ENCODE data around the gene C22orf42. TPM values are rescaled to one million over a fixed set of nuclear protein-coding genes. Genes with fewer than 3 reads are reported as not detected.
"Not testable (repeated sequence)": the region's sequence is repeated elsewhere in the genome, so short reads cannot be mapped to it uniquely, and the experiment has no call there.

C22orf42 gene
- total RNA-seq, 4 donors from 2014 or later = not detected

DNA sequence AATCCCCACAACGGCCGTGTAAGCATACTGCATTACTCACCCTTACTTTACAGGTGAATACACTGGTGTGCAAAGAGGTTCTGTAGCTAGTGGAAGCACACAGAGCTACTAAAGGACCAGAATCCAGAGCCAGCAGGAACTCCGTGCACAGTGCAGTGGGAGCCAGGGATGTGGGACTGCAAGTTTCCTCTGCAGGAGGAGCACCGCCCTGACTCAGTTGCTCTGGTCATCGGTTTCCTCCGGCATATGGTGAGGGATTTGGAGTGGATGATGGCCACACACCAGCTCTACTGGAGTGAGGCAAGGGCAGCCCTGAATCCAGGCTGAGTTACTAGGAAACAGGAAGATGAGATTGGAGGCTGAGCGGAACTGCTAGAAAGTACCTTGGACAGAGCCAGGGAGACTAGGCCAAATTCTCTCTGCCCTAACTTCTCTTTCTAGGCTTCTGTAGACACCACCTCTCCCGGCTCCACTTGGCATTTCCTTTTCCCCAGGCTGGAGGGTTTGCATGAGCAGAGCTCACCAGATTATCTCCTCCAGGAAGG lies 18.2 kb upstream of the C22orf42 start:
- TF ChIP-seq, protein P1, sequence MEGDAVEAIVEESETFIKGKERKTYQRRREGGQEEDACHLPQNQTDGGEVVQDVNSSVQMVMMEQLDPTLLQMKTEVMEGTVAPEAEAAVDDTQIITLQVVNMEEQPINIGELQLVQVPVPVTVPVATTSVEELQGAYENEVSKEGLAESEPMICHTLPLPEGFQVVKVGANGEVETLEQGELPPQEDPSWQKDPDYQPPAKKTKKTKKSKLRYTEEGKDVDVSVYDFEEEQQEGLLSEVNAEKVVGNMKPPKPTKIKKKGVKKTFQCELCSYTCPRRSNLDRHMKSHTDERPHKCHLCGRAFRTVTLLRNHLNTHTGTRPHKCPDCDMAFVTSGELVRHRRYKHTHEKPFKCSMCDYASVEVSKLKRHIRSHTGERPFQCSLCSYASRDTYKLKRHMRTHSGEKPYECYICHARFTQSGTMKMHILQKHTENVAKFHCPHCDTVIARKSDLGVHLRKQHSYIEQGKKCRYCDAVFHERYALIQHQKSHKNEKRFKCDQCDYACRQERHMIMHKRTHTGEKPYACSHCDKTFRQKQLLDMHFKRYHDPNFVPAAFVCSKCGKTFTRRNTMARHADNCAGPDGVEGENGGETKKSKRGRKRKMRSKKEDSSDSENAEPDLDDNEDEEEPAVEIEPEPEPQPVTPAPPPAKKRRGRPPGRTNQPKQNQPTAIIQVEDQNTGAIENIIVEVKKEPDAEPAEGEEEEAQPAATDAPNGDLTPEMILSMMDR (IDR thresholded peaks at IDR 0.05) = no peak
- ATAC-seq (ENCODE audit: low FRiP score) (no peak), DNase-seq (ENCODE audit: low spot score) (no peak)

DNA sequence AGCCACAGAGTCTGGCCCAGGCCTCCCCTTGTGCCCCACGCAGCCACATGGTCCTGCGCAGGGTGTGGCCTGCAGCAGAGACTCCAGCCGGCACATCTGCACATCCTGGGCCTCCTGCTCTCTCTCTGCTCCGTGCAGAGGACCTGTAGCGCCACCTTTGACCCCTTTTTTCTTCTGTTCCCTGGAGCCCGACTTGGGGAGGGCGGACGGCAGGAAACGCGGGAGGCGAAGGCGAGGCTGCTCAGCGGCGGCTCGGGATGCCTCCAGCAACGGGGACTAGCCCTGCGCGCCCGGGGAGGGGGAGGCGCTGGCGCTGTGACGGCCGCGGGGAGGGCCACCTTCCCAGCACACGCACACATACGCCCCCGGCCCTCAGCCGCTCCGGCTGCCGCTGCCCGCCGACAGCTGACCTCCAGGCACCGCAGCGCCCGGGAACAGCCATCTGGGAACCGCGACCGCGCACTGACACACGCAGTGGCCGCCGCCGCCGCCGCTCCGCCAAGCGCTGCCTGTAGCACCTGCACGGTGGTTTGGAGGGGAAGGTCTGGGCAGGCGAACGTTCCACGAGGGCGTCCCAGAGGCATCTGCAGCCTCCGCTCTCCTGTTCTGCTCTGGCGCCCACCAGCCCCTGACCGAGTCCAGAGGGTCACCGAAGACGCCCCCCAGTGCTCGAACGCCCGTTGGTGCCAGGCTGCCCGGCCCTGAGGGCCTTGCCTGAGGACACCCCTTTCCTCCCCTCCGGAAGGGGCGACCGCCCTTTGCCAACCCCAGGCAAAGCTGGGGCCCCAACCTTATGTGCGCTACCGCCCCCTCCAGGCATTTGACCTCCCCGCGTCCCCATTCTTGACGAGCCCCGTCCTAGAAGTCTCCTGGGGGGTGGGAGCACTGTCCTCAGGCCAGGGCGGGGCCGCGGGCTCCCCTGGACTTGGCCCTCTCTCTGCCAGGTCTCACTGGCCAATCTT lies 16.9 kb upstream of the C22orf42 start:
- TF ChIP-seq, protein P1 (IDR thresholded peaks at IDR 0.05) = no peak
- no peak for ATAC-seq (ENCODE audit: low FRiP score)

DNA sequence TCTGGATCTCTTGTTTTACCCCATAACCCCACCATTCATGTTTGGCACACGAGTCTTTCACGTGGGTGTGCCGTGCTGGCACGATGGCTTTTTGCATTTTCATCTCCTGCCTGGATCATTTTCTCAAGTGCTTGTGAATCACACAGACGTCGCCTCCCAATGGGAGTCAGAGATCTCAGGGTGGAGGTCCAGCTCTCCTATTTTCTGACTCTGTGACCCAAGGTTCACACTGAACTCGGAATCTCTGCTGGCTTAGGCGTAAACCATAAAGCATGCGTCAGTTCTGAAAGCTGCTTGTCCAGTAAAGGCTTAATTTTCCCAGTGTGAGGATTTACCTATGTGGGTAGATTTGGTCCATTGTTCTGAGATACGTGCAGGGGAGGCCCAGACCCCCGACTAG lies 16.0 kb upstream of the C22orf42 start:
- DNase-seq (ENCODE audit: low spot score) = no peak
- TF ChIP-seq, protein P1 (IDR thresholded peaks at IDR 0.05) = no peak
- no peak for ATAC-seq (ENCODE audit: low FRiP score)

More for the DNA sequence above, 16.9 kb upstream of the C22orf42 start:
- no peak for DNase-seq (ENCODE audit: low spot score)

DNA sequence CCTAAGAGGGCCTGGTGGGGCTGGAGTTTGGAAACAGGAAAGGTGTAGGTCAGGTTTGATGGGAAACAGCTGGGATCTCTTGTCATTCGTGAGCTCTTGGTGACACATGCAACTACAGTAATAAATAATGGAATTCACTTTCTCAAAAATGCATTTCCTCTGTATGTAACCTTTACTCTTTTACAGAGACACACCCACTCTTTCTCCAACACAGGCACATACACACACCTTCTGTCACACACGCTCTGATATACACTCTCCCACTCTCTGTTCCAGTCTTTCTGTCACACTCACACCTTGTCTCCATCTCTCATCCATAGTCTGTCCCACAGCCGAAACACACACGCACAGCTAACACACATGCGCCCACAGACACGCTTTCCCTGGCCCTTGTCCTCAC lies 6.6 kb upstream of the C22orf42 start:
- ATAC-seq (ENCODE audit: low FRiP score) (no peak), DNase-seq (ENCODE audit: low spot score) (no peak)
- TF ChIP-seq, protein P1 (IDR thresholded peaks at IDR 0.05) = no peak

DNA sequence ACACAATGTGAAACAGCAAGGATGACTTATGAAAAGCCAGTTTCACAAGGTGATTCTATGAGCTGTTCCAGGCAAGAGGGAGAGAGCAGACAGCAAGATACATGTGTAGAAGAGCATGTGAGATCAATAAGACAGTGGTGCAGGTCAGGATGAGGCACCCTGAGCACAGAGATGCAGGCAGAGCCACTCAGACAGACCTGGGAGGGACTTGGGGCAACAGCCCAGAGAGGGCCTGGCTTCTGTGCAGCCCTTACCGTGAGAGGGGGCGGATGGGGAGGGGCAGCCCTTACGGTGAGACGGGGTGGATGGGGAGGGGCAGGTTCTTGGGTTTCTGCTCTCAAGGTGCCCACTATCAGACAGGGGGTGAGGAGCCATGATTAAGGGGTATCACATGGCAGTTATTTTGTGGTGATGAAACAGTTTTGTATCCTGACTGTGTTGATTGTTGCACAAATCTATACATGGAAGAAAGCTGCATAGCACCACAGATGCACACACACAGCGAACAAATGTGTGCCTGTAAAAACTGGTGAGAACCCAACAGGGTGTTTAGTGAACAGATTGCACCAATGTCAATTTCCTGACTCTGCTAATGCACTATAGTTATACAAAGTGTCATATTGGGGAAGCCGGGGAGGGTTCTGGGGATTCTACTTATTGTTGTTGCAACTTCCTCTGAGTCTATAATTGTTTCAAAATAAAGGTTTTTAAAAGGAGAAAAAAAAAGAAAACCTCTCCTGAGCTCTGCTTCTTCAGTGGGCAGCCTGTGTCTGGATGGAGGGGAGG lies 5.2 kb upstream of the C22orf42 start:
- ATAC-seq (ENCODE audit: low FRiP score) (no peak), DNase-seq (ENCODE audit: low spot score) (no peak)
- TF ChIP-seq, protein P1 (IDR thresholded peaks at IDR 0.05) = no peak

DNA sequence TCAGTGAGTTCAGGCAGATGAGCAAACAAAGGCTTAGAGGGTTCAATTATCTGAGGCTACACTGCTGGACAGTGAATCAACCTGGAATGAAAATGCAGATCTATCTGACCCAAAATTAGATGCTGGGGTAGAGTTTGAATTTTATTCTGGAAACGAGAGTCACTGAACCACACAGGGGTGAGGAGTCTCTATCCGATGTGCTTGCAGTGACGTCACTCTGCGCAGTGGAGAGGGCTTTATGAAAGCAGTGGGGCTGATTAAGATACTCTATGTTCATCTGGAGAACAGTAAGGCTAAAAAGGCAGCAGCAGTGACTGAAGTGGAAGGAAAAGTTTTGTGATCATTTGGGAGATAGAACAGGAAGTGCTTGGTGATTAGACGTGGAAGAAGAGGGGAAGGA lies 1.3 kb upstream of the C22orf42 start:
- DNase-seq (ENCODE audit: low spot score); ATAC-seq (ENCODE audit: low FRiP score): not testable (repeated sequence)

DNA sequence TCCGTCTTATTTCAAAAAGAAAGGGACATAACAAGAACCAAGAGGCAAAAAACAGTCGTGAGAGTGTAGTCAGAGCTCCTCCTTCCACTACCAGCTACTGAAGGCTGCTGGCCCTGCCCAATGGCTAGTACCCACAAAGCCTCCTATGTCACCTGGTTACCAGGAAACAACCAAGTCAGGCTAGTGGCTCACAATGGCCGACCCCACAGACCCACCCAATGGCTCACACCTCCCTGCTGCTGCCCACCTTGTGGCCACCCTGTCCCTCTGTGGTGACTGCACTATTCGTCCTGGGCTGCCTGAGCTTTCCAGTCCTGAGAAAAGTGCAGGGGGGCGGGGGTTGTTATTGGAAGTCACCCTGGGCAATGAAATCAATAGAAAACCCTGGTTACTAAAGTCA lies 1.5 kb downstream of the C22orf42 start:
- ATAC-seq (ENCODE audit: low FRiP score) = not testable (repeated sequence)

DNA sequence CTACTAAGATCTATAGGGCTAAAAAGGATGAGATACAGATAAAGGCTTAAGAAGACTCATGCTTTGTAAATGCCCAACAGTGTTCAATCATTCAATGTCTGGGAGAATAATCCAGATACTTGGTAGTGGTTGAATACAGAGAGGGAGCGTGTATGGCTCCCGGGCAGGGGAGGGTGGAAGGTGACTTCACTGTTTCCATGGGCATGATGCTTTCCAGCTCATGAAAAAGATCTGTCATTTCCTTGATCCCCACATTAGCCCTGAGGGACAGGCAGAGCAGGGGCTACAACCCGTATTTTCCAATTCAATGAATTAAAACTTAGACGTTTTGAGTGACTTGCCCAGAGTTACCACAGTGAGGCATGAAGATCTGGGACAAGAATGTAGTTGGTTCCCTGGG lies 4.4 kb downstream of the C22orf42 start:
- not testable (repeated sequence) for DNase-seq (ENCODE audit: low spot score)

More for the DNA sequence above, 1.5 kb downstream of the C22orf42 start:
- not testable (repeated sequence) for DNase-seq (ENCODE audit: low spot score)

DNA sequence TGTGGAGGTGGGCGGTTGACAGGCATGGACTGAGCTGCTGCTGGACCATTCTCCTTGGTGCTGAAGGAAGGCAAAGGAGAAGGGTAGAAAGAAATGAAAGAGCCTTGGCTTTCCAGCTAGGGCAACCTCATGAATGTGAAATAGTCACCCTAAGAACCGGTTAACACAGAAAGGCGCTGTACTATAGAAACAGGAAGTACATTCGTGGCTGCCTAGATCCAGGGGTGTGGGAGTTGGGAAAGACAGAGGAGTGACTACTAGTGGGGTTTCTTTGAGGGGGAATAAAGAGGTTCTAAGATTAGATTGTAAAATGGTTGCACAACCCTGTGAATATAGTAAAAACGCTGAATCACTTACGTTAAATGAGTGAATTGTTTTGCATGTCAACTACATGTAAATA lies 7.5 kb downstream of the C22orf42 start:
- DNase-seq (ENCODE audit: low spot score) = not testable (repeated sequence)

More for the DNA sequence above, 4.4 kb downstream of the C22orf42 start:
- ATAC-seq (ENCODE audit: low FRiP score) = not testable (repeated sequence)

DNA sequence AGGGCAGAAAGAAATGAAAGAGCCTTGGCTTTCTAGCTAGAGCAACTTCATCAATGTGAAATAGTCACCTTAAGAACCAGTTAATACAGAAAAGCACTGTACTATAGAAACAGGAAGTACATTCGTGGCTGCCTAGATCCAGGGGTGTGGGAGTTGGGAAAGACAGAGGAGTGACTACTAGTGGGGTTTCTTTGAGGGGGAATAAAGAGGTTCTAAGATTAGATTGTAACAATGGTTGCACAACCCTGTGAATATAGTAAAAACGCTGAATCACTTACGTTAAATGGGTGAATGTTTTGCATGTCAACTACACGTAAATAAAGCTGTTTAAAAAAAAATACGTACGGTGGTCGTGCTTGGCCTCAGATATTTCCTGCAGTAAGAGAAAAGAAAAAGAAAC lies 8.5 kb downstream of the C22orf42 start:
- ATAC-seq (ENCODE audit: low FRiP score); DNase-seq (ENCODE audit: low spot score): not testable (repeated sequence)

More for the DNA sequence above, 7.5 kb downstream of the C22orf42 start:
- ATAC-seq (ENCODE audit: low FRiP score) = not testable (repeated sequence)

DNA sequence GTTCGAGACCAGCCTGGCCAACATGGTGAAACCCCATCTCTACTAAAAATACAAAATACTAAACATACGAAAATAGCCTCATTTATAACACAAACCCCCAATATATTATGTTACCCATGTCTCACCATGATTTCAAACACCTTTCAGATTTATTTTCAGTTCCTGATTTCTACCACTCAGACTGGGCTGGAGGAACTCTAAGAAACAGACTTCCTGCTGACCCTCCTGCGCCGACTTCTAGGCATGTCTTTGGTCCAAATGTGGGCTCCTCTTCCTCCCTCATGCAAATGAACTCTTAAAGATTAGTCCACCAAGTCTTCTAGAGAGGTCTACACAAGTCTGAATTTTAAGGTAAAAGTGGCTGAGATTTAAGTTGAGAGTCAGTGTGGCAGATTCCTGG lies 10.7 kb downstream of the C22orf42 start:
- not testable (repeated sequence) for DNase-seq (ENCODE audit: low spot score); ATAC-seq (ENCODE audit: low FRiP score)

DNA sequence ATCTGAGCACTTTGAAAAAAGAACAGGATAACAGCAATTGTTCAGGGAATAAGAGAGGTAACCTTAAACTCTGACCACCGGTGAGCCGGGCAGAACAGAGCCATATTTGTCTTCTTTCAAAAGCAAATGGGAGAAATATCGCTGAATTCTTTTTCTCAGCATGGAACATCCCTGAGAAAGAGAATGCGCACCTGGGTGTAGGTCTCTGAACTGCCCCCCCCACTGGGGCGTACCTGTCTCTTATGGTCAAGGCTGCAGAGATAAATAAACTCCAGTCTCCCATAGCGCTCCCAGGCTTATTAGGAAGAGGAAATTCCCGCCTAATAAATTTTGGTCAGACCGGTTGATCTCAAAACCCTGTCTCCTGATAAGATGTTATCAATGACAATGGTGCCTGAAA lies 12.0 kb downstream of the C22orf42 start:
- not testable (repeated sequence) for DNase-seq (ENCODE audit: low spot score); ATAC-seq (ENCODE audit: low FRiP score)
